ENCODE data around the gene IRF2. TPM values are rescaled to one million over a fixed set of nuclear protein-coding genes. Genes with fewer than 3 reads are reported as not detected.

The IRF2 gene
- polyA plus RNA-seq, 1 donor from 2014 or later, result 1.4 TPM

DNA sequence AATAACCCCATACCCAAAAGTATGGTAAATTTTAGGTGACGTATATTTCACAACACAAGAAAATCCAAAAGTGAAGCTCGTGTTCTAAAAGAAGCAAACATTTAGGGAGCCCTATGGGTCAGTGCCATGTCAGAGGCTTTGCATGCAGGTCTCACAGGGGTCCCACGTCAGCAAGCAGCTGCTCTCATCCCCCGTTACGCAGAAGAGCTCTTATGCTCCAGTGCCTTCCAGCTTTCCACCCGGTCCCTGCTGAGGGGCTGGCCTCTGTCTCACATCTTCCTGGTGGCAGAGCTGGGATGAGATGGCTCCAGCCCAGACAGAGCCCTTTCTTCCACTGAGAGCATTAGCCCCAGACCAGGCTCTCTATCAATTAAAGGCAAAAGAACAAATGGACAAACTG is 82.0 kb downstream of the IRF2 start:
- no peak overlapping the region for H3K9ac ChIP-seq (ENCODE audit: low read length)
- no peaks in the 10 kb centered on the region for H3K79me2 ChIP-seq (replicated peaks; ENCODE audit: insufficient read depth, low read length)
- no peak for TF ChIP-seq TAF1 (IDR thresholded peaks at IDR 0.05; ENCODE audit: low read depth)
- TF ChIP-seq SMC3 (conservative IDR thresholded peaks at IDR 0.05; ENCODE audit: poor library complexity), result no peak
- TF ChIP-seq MXI1 (conservative IDR thresholded peaks at IDR 0.05; ENCODE audit: poor library complexity, severe bottlenecking), result no peak
- TF ChIP-seq, protein P1, sequence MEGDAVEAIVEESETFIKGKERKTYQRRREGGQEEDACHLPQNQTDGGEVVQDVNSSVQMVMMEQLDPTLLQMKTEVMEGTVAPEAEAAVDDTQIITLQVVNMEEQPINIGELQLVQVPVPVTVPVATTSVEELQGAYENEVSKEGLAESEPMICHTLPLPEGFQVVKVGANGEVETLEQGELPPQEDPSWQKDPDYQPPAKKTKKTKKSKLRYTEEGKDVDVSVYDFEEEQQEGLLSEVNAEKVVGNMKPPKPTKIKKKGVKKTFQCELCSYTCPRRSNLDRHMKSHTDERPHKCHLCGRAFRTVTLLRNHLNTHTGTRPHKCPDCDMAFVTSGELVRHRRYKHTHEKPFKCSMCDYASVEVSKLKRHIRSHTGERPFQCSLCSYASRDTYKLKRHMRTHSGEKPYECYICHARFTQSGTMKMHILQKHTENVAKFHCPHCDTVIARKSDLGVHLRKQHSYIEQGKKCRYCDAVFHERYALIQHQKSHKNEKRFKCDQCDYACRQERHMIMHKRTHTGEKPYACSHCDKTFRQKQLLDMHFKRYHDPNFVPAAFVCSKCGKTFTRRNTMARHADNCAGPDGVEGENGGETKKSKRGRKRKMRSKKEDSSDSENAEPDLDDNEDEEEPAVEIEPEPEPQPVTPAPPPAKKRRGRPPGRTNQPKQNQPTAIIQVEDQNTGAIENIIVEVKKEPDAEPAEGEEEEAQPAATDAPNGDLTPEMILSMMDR (IDR thresholded peaks at IDR 0.05; ENCODE audit: poor library complexity, severe bottlenecking), result no peak
- TF ChIP-seq, protein P2, sequence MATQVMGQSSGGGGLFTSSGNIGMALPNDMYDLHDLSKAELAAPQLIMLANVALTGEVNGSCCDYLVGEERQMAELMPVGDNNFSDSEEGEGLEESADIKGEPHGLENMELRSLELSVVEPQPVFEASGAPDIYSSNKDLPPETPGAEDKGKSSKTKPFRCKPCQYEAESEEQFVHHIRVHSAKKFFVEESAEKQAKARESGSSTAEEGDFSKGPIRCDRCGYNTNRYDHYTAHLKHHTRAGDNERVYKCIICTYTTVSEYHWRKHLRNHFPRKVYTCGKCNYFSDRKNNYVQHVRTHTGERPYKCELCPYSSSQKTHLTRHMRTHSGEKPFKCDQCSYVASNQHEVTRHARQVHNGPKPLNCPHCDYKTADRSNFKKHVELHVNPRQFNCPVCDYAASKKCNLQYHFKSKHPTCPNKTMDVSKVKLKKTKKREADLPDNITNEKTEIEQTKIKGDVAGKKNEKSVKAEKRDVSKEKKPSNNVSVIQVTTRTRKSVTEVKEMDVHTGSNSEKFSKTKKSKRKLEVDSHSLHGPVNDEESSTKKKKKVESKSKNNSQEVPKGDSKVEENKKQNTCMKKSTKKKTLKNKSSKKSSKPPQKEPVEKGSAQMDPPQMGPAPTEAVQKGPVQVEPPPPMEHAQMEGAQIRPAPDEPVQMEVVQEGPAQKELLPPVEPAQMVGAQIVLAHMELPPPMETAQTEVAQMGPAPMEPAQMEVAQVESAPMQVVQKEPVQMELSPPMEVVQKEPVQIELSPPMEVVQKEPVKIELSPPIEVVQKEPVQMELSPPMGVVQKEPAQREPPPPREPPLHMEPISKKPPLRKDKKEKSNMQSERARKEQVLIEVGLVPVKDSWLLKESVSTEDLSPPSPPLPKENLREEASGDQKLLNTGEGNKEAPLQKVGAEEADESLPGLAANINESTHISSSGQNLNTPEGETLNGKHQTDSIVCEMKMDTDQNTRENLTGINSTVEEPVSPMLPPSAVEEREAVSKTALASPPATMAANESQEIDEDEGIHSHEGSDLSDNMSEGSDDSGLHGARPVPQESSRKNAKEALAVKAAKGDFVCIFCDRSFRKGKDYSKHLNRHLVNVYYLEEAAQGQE (IDR thresholded peaks at IDR 0.05; ENCODE audit: borderline replicate concordance), result no peak
- no peak for TF ChIP-seq EP300 (conservative IDR thresholded peaks at IDR 0.05; ENCODE audit: poor library complexity, severe bottlenecking)
- no peak for TF ChIP-seq RAD21 (conservative IDR thresholded peaks at IDR 0.05)
- TF ChIP-seq EZH2 (IDR thresholded peaks at IDR 0.05; ENCODE audit: borderline replicate concordance, insufficient read depth, low read length, poor library complexity, severe bottlenecking), result no peak
- TF ChIP-seq POLR2AphosphoS5 (IDR thresholded peaks at IDR 0.05), result no peak
- H3K36me3 ChIP-seq (ENCODE audit: insufficient read depth, low read length), result no peaks in the 10 kb centered on the region
- no peak overlapping the region for H3K4me3 ChIP-seq (ENCODE audit: low read length)
- H3K27me3 ChIP-seq (ENCODE audit: insufficient read depth, low read depth, low read length), result no peaks in the 10 kb centered on the region
- H3K9me2 ChIP-seq (ENCODE audit: insufficient read depth, low read length), result no peaks in the 10 kb centered on the region
- no peaks in the 10 kb centered on the region for H4K20me1 ChIP-seq (ENCODE audit: insufficient read depth)
- H3F3A ChIP-seq (ENCODE audit: insufficient read depth, low read length, poor library complexity, severe bottlenecking), result no peaks in the 10 kb centered on the region
- no peaks in the 10 kb centered on the region for H3K9me3 ChIP-seq (ENCODE audit: low read length)
- H3K4me2 ChIP-seq (ENCODE audit: low read length), result no peak overlapping the region
- H3K27ac ChIP-seq (ENCODE audit: low read length), result no peak overlapping the region
- no peak overlapping the region for H2AFZ ChIP-seq (ENCODE audit: low read depth, low read length)

DNA sequence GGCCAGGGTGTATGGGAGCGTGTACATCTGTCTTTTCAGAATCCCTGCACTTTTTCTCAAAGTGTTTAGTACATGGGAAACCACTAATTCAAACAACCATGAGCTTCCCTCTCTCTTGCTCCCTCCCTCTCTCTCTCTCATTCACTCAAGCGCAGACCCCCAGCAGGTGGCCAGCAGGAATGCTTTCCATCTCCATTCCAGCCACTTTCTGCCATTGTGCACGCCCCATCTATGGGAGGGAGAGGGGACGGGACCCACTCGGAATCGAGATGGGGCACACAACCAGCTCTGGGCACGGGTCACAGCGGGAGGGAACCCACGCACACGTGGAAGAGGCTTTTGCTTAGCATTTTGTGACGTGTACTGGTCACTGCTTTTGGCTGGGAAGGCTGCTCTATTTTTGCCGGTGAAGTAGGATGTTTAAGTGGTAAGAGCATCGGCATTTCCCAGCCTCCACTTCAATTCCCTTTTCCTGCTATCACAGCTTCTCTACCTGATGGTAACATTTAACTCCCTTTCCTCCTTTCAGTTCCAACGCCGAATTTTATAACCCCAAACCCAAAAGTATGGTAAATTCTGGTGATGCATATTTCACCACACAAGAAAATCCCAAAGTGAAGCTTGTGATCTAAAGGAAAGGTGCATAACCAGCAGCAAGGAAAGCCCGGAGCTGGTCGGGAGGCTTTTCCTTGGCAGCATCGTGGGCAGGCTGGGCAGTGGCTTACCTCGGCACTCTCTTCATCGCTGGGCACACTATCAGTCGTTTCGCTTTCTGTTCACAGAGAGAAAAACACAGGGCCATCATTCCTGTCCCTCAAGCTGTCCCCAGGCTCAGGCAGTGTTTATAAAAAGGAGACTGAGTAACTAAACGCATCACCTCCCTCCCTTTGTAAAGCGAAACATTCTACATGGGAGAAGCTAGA is 84.1 kb downstream of the IRF2 start:
- Histone ChIP-seq H3F3A (ENCODE audit: insufficient read depth, low read length, poor library complexity, severe bottlenecking) (no peaks in the 10 kb centered on the region), H3K4me2 (ENCODE audit: low read length) (no peak overlapping the region), H3K9ac (ENCODE audit: low read length) (no peak overlapping the region), H3K4me3 (ENCODE audit: low read length) (peak overlapping the region; percentile 18), H3K27me3 (ENCODE audit: insufficient read depth, low read depth, low read length) (no peaks in the 10 kb centered on the region), H4K20me1 (ENCODE audit: insufficient read depth) (no peaks in the 10 kb centered on the region), H2AFZ (ENCODE audit: low read depth, low read length) (no peak overlapping the region), H3K9me3 (ENCODE audit: low read length) (no peaks in the 10 kb centered on the region), H3K27ac (ENCODE audit: low read length) (no peak overlapping the region), H3K9me2 (ENCODE audit: insufficient read depth, low read length) (no peaks in the 10 kb centered on the region), H3K79me2 (replicated peaks; ENCODE audit: insufficient read depth, low read length) (no peaks in the 10 kb centered on the region), H3K36me3 (ENCODE audit: insufficient read depth, low read length) (no peaks in the 10 kb centered on the region)
- TF ChIP-seq, protein P1 (IDR thresholded peaks at IDR 0.05; ENCODE audit: poor library complexity, severe bottlenecking), result no peak
- no peak for TF ChIP-seq RAD21 (conservative IDR thresholded peaks at IDR 0.05)
- TF ChIP-seq SMC3 (conservative IDR thresholded peaks at IDR 0.05; ENCODE audit: poor library complexity), result no peak
- no peak for TF ChIP-seq POLR2AphosphoS5 (IDR thresholded peaks at IDR 0.05)
- TF ChIP-seq, protein P2 (IDR thresholded peaks at IDR 0.05; ENCODE audit: borderline replicate concordance), result no peak
- no peak for TF ChIP-seq EZH2 (IDR thresholded peaks at IDR 0.05; ENCODE audit: borderline replicate concordance, insufficient read depth, low read length, poor library complexity, severe bottlenecking)
- no peak for TF ChIP-seq TAF1 (IDR thresholded peaks at IDR 0.05; ENCODE audit: low read depth)
- no peak for TF ChIP-seq EP300 (conservative IDR thresholded peaks at IDR 0.05; ENCODE audit: poor library complexity, severe bottlenecking)
- TF ChIP-seq MXI1 (conservative IDR thresholded peaks at IDR 0.05; ENCODE audit: poor library complexity, severe bottlenecking), result no peak
